GM12801 (cell line): ENCODE data around the gene SV2B.

Experiments used
- CTCF ChIP-seq: IDR thresholded peaks from one replicate; pipeline ENCODE4 v1.5.1; 2011; ENCODE audit warnings: control low read depth; ENCODE audit not compliant: insufficient read length; ENCODE audit errors: extremely low read depth

SV2B gene

GRCh38 chr15:91065505-91065904, 34.6 kb upstream of the SV2B start:
- TF ChIP-seq CTCF: no peak

- no peak for TF ChIP-seq CTCF
Observed at GRCh38 chr15:91067036-91067435, 33.0 kb upstream of the SV2B start.

- no peak for TF ChIP-seq CTCF
Observed at GRCh38 chr15:91068436-91068835, 31.6 kb upstream of the SV2B start.

- no peak for TF ChIP-seq CTCF
Observed at GRCh38 chr15:91068966-91069365, 31.1 kb upstream of the SV2B start.

GRCh38 chr15:91070872-91071271, 29.2 kb upstream of the SV2B start:
- no peak for TF ChIP-seq CTCF

DNA sequence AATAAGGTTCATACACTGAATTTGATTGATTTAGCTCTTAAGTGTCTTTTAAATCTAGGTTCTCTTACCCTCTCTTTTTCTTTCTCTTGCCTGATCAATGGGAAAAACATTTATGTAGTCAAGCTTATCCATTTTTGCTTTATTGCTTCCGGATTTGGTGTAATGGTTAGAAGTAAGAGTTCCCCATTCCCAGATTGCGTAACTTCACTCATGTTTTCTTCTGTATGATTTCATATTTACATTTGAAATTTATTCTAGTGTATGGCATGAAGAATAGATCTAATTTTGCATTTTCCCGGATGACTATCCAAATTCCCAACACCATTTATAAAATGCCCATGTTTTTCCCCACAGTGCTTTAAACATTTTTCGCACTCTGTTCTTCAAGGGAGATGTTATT, 27.9 kb upstream of the SV2B start:
- TF ChIP-seq CTCF: no peak

DNA sequence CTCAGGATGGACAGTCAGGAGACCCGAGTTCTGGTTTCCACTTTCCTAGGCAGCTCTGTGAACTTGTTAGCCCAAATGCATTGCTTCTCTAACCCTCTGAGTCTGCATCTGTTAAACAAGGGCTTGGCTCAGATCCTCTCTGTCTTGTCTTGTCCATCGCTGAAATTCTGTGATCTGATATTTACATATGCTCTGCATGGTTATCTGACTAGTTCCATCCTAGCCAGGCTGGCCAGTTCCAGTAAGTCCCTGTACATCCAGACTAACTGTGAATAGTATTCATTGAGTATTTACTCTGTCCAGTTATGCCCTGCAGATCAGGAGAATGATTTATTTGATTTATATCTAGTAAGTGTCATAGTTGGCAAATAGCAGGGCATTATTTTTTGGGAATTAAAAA, 27.0 kb upstream of the SV2B start:
- no peak for TF ChIP-seq CTCF

DNA sequence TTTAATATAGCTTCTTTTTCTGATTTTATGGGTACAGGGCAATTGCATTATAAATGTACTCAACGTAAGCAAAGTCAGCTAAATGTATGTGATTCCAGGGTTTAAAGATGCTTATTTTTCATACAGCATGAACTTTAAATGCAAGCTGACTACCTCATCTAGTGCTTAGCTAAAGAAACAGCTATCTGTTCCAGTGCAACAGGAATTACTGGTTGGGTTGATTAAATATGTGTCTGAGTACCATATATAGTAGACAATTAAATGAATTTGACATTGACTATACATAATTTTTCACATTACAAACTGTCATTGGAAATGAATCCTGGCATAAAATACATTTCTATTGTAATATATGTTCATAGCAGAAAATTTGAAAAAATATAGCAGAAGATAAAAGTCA, 26.3 kb upstream of the SV2B start:
- TF ChIP-seq CTCF: no peak
